K562 (cell line): Measurements from ENCODE around the gene HBG1. TPM values are rescaled to one million over a fixed set of nuclear protein-coding genes. Genes with fewer than 3 reads are reported as not detected.

Experiments used
- ARID2 ChIP-seq: fragments of 450-650 bp; IDR thresholded peaks from 2 replicates; pipeline ENCODE4 v1.6.1; 2017; ENCODE audit warnings: antibody characterized with exemption, mild to moderate bottlenecking
- BRD9 ChIP-seq: fragments of 450-650 bp; IDR thresholded peaks from 2 replicates; pipeline ENCODE4 v1.6.1; 2018; ENCODE audit warnings: low read depth; ENCODE audit not compliant: partially characterized antibody
- DACH1 ChIP-seq: fragments of 450-650 bp; IDR thresholded peaks from 2 replicates; pipeline ENCODE4 v1.6.1; 2018; ENCODE audit not compliant: partially characterized antibody
- FOXK2 ChIP-seq, 2 experiments: fragments of 450-650 bp; IDR thresholded peaks in 1 of 2; conservative IDR thresholded peaks in 1 of 2; 2 replicates each; pipeline ENCODE4 v1.6.1; 2016; ENCODE audit warnings: low read depth in 2 of 2, mild to moderate bottlenecking in 1 of 2
- KDM2B ChIP-seq: fragments of 250-450 bp; sonication (Bioruptor Pico); IDR thresholded peaks from 2 replicates; pipeline ENCODE4 v1.8.0; 2021; ENCODE audit warnings: mild to moderate bottlenecking, moderate library complexity
- MAZ ChIP-seq, 2 experiments: fragments of 450-650 bp in 1 of 2; sonication (generic) in 1 of 2; formaldehyde crosslinking; IDR thresholded peaks in 1 of 2; conservative IDR thresholded peaks in 1 of 2; 2 replicates each; pipeline versions ENCODE4 v1.4.0 to v1.5.0; 2020; ENCODE audit warnings: mild to moderate bottlenecking in 1 of 2, missing genetic modification reagents in 1 of 2
- MTA2 ChIP-seq: fragments of 450-650 bp; IDR thresholded peaks from 2 replicates; pipeline ENCODE4 v1.6.1; 2016; ENCODE audit warnings: low read depth
- RAD21 ChIP-seq, 2 experiments: fragments of 250-450 bp in 1 of 2; fragments of 450-650 bp in 1 of 2; sonication (Bioruptor Pico) in 1 of 2; formaldehyde crosslinking in 1 of 2; IDR thresholded peaks in 1 of 2; conservative IDR thresholded peaks in 1 of 2; 2 replicates each; pipeline versions ENCODE4 v1.4.0 to v1.8.0; 2020 to 2022; ENCODE audit warnings: mild to moderate bottlenecking in 2 of 2, moderate library complexity in 1 of 2
- SRF ChIP-seq, 2 experiments: fragments of 250-450, 450-650 bp in 1 of 2; sonication (Bioruptor Pico) in 1 of 2; sonication (generic) in 1 of 2; formaldehyde crosslinking; IDR thresholded peaks; 2 replicates each; pipeline versions ENCODE4 v1.5.0 to v1.5.1; 2020 to 2022; ENCODE audit warnings: mild to moderate bottlenecking in 1 of 2, missing genetic modification reagents in 1 of 2
- ZNF507 ChIP-seq: conservative IDR thresholded peaks from 2 replicates; pipeline ENCODE4 v1.6.1; 2017; ENCODE audit warnings: missing genetic modification characterization, missing compliant biosample characterization
- polyA plus RNA-seq, 8 experiments: library from polyadenylated mRNA; depleted of rRNA in 4 of 8; stranded (reverse) in 5 of 8; unstranded in 3 of 8; fragments of >200 nt; fragmentation: Nextera tagmentation in 2 of 8; fragmentation: Illumina TruSeq in 1 of 8; extraction: Ambion mirVana in 2 of 8; extraction: Trizol in 1 of 8; gene quantifications; 2 replicates each; pipeline versions ENCODE4 v1.2.1 to v1.2.3, GENCODE V29; 2011 to 2014; ENCODE audit warnings: inconsistent platforms in 1 of 8, missing spikeins in 1 of 8
- total RNA-seq, 7 experiments: library from RNA; depleted of rRNA in 6 of 7; stranded (reverse); fragments of >200 nt in 6 of 7; fragmentation: Illumina TruSeq in 2 of 7; extraction: Trizol in 2 of 7; gene quantifications; 2 replicates each; pipeline versions ENCODE4 v1.2.1 to v1.2.3, GENCODE V29; 2011 to 2021; ENCODE audit warnings: low replicate concordance in 1 of 7
- TF ChIP-seq, protein P1 (sequence below), 3 experiments: IDR thresholded peaks in 2 of 3; conservative IDR thresholded peaks in 1 of 3; 2 replicates each; pipeline ENCODE4 v1.5.1; 2011 to 2012; ENCODE audit warnings: low read length in 3 of 3, mild to moderate bottlenecking in 3 of 3, control low read depth in 2 of 3, improper control_type of control experiment in 1 of 3, inconsistent platforms in 1 of 3, low read depth in 1 of 3, mixed read lengths in 1 of 3, moderate library complexity in 1 of 3; ENCODE audit not compliant: insufficient read depth in 2 of 3
- TF ChIP-seq, protein P2 (sequence below): sonication (generic); formaldehyde crosslinking; IDR thresholded peaks from 2 replicates; pipeline ENCODE4 v1.8.0; 2023; ENCODE audit warnings: mild to moderate bottlenecking, missing genetic modification reagents
- TF ChIP-seq, protein P3 (sequence below): fragments of 250-450 bp; sonication (Bioruptor Pico); IDR thresholded peaks from 2 replicates; pipeline ENCODE4 v1.8.0; 2022; ENCODE audit warnings: moderate library complexity, mild to moderate bottlenecking, inconsistent platforms

The HBG1 gene
- total and polyA plus RNA-seq, 9 of the 15 experiments (the other 6 are each of a cell fraction or from before 2014, with no cell fraction given) = 1,066 to 16,338 (median 4,898) TPM

DNA sequence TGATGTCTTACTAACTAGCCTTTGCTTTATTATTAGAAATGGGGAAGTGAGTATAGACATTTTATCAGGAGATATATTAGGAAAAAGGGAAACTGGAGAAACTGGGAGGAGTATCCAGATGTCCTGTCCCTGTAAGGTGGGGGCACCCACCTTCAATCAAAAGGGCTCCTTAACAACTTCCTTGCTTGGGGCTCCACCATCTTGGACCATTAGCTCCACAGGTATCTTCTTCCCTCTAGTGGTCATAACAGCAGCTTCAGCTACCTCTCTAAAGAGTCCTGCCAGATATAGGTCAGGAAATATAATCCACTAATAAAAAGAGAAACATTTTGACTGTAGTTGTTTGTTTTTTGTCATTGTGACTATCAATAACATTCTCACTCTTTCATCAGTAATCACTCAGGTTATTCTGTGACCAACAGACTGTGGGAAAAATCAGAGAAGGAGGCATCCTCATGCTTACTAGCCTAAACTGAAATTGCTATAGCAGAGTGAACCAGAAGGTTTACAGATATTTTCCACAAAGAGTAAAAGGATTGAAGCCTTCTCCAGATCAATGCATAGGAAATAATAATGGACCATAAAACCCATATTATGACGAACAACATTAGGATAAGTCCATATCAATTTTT lies 41.7 kb upstream of the HBG1 start (continued):
- TF ChIP-seq ARID2 (peak; percentile 68), ZNF507 (tag) (no peak), RAD21 (CRISPR knock-in tag; conservative IDR thresholded peaks at IDR 0.05 in 1 of 2, IDR thresholded peaks at IDR 0.05 in 1 of 2) (peak; percentile 95 to 98), DACH1 (peak; percentile 39), SRF (CRISPR knock-in tag; IDR thresholded peaks at IDR 0.05) (no peak; a peak in 1 of 4 replicates), FOXK2 (conservative IDR thresholded peaks at IDR 0.05 in 1 of 2, IDR thresholded peaks at IDR 0.05 in 1 of 2; ENCODE audit: low read depth in 2 of 2) (no peak), KDM2B (CRISPR knock-in tag) (no peak), BRD9 (peak; percentile 30), MTA2 (no peak), MAZ (CRISPR knock-in tag; conservative IDR thresholded peaks at IDR 0.05 in 1 of 2, IDR thresholded peaks at IDR 0.05 in 1 of 2) (peak in 1 of 2 experiments; percentile 57; a peak in 1 of 4 replicates)
- TF ChIP-seq, protein P1, sequence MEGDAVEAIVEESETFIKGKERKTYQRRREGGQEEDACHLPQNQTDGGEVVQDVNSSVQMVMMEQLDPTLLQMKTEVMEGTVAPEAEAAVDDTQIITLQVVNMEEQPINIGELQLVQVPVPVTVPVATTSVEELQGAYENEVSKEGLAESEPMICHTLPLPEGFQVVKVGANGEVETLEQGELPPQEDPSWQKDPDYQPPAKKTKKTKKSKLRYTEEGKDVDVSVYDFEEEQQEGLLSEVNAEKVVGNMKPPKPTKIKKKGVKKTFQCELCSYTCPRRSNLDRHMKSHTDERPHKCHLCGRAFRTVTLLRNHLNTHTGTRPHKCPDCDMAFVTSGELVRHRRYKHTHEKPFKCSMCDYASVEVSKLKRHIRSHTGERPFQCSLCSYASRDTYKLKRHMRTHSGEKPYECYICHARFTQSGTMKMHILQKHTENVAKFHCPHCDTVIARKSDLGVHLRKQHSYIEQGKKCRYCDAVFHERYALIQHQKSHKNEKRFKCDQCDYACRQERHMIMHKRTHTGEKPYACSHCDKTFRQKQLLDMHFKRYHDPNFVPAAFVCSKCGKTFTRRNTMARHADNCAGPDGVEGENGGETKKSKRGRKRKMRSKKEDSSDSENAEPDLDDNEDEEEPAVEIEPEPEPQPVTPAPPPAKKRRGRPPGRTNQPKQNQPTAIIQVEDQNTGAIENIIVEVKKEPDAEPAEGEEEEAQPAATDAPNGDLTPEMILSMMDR (IDR thresholded peaks at IDR 0.05 in 2 of 3, conservative IDR thresholded peaks at IDR 0.05 in 1 of 3; ENCODE audit: insufficient read depth in 2 of 3, low read depth in 1 of 3, low read length in 3 of 3) = peak; percentile 80 to 93 (median 89)
- TF ChIP-seq, protein P2, sequence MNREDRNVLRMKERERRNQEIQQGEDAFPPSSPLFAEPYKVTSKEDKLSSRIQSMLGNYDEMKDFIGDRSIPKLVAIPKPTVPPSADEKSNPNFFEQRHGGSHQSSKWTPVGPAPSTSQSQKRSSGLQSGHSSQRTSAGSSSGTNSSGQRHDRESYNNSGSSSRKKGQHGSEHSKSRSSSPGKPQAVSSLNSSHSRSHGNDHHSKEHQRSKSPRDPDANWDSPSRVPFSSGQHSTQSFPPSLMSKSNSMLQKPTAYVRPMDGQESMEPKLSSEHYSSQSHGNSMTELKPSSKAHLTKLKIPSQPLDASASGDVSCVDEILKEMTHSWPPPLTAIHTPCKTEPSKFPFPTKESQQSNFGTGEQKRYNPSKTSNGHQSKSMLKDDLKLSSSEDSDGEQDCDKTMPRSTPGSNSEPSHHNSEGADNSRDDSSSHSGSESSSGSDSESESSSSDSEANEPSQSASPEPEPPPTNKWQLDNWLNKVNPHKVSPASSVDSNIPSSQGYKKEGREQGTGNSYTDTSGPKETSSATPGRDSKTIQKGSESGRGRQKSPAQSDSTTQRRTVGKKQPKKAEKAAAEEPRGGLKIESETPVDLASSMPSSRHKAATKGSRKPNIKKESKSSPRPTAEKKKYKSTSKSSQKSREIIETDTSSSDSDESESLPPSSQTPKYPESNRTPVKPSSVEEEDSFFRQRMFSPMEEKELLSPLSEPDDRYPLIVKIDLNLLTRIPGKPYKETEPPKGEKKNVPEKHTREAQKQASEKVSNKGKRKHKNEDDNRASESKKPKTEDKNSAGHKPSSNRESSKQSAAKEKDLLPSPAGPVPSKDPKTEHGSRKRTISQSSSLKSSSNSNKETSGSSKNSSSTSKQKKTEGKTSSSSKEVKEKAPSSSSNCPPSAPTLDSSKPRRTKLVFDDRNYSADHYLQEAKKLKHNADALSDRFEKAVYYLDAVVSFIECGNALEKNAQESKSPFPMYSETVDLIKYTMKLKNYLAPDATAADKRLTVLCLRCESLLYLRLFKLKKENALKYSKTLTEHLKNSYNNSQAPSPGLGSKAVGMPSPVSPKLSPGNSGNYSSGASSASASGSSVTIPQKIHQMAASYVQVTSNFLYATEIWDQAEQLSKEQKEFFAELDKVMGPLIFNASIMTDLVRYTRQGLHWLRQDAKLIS (CRISPR knock-in tag) = no peak
- TF ChIP-seq, protein P3, sequence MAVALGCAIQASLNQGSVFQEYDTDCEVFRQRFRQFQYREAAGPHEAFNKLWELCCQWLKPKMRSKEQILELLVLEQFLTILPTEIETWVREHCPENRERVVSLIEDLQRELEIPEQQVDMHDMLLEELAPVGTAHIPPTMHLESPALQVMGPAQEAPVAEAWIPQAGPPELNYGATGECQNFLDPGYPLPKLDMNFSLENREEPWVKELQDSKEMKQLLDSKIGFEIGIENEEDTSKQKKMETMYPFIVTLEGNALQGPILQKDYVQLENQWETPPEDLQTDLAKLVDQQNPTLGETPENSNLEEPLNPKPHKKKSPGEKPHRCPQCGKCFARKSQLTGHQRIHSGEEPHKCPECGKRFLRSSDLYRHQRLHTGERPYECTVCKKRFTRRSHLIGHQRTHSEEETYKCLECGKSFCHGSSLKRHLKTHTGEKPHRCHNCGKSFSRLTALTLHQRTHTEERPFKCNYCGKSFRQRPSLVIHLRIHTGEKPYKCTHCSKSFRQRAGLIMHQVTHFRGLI (CRISPR knock-in tag) = no peak
